Stomach (tissue), 9 donors: ENCODE data around the gene BLID. TPM values are rescaled to one million over a fixed set of nuclear protein-coding genes. Genes with fewer than 3 reads are reported as not detected.

Experiments
- DNase-seq, 2 donors: peaks; one replicate each; pipeline versions ENCODE4 v3.0.0 to v3.0.0-alpha.2; 2013 to 2019
- H3K27ac ChIP-seq, 5 donors: fragments of 200-600 bp in 4 of 5; sonication (generic) in 4 of 5; one replicate each; pipeline ENCODE4 v1.5.1; 2013 to 2019; ENCODE audit warnings: mild to moderate bottlenecking in 1 of 5, moderate library complexity in 1 of 5
- H3K27me3 ChIP-seq, 3 donors: fragments of 200-600 bp; sonication (generic); one replicate each; pipeline ENCODE4 v1.5.1; 2017 to 2019; ENCODE audit warnings: mixed run types in 1 of 3
- H3K36me3 ChIP-seq, 4 donors: fragments of 200-600 bp; sonication (generic); 1 replicate in 3 of 4; 2 replicates in 1 of 4; pipeline ENCODE4 v1.5.1; 2016 to 2019
- H3K4me1 ChIP-seq, 4 donors: fragments of 200-600 bp; sonication (generic); one replicate each; pipeline ENCODE4 v1.5.1; 2016 to 2019
- H3K4me3 ChIP-seq, 4 donors: fragments of 200-600 bp; sonication (generic) in 3 of 4; one replicate each; pipeline ENCODE4 v1.5.1; 2016 to 2019; ENCODE audit warnings: mild to moderate bottlenecking in 1 of 4
- H3K9me3 ChIP-seq, 4 donors: fragments of 200-600 bp; sonication (generic); one replicate each; pipeline ENCODE4 v1.5.1; 2016 to 2019
- EP300 ChIP-seq: sonication (generic); formaldehyde crosslinking; IDR thresholded peaks from one replicate; pipeline ENCODE4 v1.6.1; 2017; ENCODE audit warnings: antibody characterized with exemption
- POLR2A ChIP-seq, 4 donors: fragments of 450-650 bp; IDR thresholded peaks; one replicate each; pipeline ENCODE4 v1.6.1; 2016; ENCODE audit warnings: antibody characterized with exemption in 4 of 4, control low read depth in 2 of 4, mild to moderate bottlenecking in 1 of 4, moderate library complexity in 1 of 4
- POLR2AphosphoS5 ChIP-seq, 3 donors: sonication (generic); formaldehyde crosslinking; IDR thresholded peaks; one replicate each; pipeline ENCODE4 v1.6.1; 2016; ENCODE audit warnings: antibody characterized with exemption in 3 of 3
- WGBS, 5 donors: extraction: QIAGEN DNeasy Blood & Tissue Kit in 3 of 5; methylation state at CpG; one replicate each; pipeline versions ENCODE4 v1.1.5 to v1.1.7; 2013 to 2018; 5-methylcytosine and 5-hydroxymethylcytosine counted together
- intact Hi-C: fragments of 100-400 bp; cut with DNase I; formaldehyde crosslinking; loops from one replicate; pipeline ENCODE4 v1.15.1; 2023; ENCODE audit warnings: low total_unique reads
- polyA plus RNA-seq, 3 donors: library from polyadenylated mRNA; stranded (reverse); fragments of 200-250 nt; gene quantifications; one replicate each; pipeline ENCODE4 v1.2.3, GENCODE V29; 2013
- total RNA-seq, 5 donors: library from RNA; depleted of rRNA; stranded (reverse); fragments of >200 nt; gene quantifications; one replicate each; pipeline versions ENCODE4 v1.1.0 to v1.2.3, GENCODE V29; 2014 to 2016
- TF ChIP-seq, protein P1 (sequence below), 7 experiments: fragments of 450-650 bp in 4 of 7; fragments of 200-600 bp in 3 of 7; sonication (generic) in 3 of 7; IDR thresholded peaks; one replicate each; pipeline ENCODE4 v1.5.1; 2016 to 2019; ENCODE audit warnings: antibody characterized with exemption in 7 of 7, control low read depth in 2 of 7, mild to moderate bottlenecking in 1 of 7
- donor health status: healthy with polysubstance abuse.
- donor health status: Bipolar disorder and iron deficiency.
- donor health status: healthy.

BLID gene
- total and polyA plus RNA-seq, 8 donors, result 3.1 TPM; not detected in 7

- Histone ChIP-seq H3K36me3 (no peaks in the 10 kb centered on the region), H3K27ac (no peak overlapping the region), H3K9me3 (no peaks in the 10 kb centered on the region), H3K27me3 (no peaks in the 10 kb centered on the region), H3K4me1 (peaks cover 0 to 29% (median 10%) of the 10 kb centered on the region in 4 donors), H3K4me3 (no peak overlapping the region)
- TF ChIP-seq, protein P1, sequence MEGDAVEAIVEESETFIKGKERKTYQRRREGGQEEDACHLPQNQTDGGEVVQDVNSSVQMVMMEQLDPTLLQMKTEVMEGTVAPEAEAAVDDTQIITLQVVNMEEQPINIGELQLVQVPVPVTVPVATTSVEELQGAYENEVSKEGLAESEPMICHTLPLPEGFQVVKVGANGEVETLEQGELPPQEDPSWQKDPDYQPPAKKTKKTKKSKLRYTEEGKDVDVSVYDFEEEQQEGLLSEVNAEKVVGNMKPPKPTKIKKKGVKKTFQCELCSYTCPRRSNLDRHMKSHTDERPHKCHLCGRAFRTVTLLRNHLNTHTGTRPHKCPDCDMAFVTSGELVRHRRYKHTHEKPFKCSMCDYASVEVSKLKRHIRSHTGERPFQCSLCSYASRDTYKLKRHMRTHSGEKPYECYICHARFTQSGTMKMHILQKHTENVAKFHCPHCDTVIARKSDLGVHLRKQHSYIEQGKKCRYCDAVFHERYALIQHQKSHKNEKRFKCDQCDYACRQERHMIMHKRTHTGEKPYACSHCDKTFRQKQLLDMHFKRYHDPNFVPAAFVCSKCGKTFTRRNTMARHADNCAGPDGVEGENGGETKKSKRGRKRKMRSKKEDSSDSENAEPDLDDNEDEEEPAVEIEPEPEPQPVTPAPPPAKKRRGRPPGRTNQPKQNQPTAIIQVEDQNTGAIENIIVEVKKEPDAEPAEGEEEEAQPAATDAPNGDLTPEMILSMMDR (IDR thresholded peaks at IDR 0.05), result no peak
- TF ChIP-seq EP300 (no peak), POLR2A (IDR thresholded peaks at IDR 0.05) (no peak), POLR2AphosphoS5 (IDR thresholded peaks at IDR 0.05) (no peak)
- intact Hi-C loops, result no loop called here
- DNase-seq, result no peak
- WGBS, 5 donors, result 26 to 57% (median 33%) methylated on average over 5 of the region's 5 CpGs
These were observed 34.5 kb upstream of the BLID start for GRCh38 chr11:122150216-122151124.

DNA sequence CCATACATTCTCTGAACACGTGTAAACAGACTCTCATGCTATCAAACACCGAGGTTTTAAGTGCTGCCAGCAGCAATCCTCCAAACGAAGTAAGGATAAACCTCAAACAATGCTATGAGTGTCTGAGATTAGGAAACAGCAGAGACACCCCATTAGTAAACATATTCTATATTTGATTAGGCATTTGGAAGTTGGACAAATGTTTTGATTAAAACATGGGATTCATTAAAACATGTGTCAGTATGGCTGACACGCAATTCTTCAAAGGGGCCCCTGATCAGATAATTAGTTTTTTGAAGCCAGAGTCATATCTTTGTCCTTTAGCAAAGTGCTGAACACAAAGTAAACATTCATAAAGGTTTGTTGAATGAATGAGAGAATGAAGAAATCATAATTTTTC is 33.2 kb upstream of the BLID start:
- H3K4me1 ChIP-seq, result peaks cover 0 to 29% (median 10%) of the 10 kb centered on the region in 4 donors
- intact Hi-C loops, result no loop called here
- H3K9me3 ChIP-seq, result no peaks in the 10 kb centered on the region
- no peak for DNase-seq
- no peak overlapping the region for H3K4me3 ChIP-seq
- no peaks in the 10 kb centered on the region for H3K27me3 ChIP-seq
- TF ChIP-seq POLR2AphosphoS5 (IDR thresholded peaks at IDR 0.05), result no peak
- TF ChIP-seq POLR2A (IDR thresholded peaks at IDR 0.05), result no peak
- TF ChIP-seq, protein P1 (IDR thresholded peaks at IDR 0.05), result no peak
- TF ChIP-seq EP300, result no peak
- H3K36me3 ChIP-seq, result no peaks in the 10 kb centered on the region
- WGBS, 5 donors, result 21 to 47% (median 24%) methylated on average over 4 of the region's 4 CpGs
- no peak overlapping the region for H3K27ac ChIP-seq

DNA sequence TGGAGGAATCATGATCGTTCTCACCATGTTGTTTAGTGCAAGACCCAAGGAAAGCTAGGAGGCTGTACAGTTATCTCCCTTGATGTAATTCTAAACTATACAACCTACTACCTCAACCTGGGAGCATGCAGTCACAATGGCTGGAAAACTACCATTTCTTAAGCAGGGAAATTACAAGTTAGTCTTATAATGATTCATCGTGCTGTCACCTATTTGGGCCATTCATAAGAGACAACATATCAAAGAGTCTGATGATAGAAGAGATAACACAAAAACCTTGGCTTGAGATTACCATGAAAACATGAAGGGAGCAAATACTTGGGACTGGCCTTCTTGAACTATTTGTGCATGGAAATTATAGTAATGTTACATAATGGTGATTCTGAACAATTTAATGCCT is 30.5 kb upstream of the BLID start:
- peaks cover 0 to 26% (median 7%) of the 10 kb centered on the region in 4 donors for H3K4me1 ChIP-seq
- H3K27ac ChIP-seq, result no peak overlapping the region
- H3K36me3 ChIP-seq, result no peaks in the 10 kb centered on the region
- H3K4me3 ChIP-seq, result no peak overlapping the region
- WGBS, 5 donors, result 87 to 94% (median 91%) methylated on average over 2 of the region's 2 CpGs
- DNase-seq, result no peak
- no peaks in the 10 kb centered on the region for H3K27me3 ChIP-seq
- no peaks in the 10 kb centered on the region for H3K9me3 ChIP-seq
- intact Hi-C loops, result no loop called here
- TF ChIP-seq POLR2AphosphoS5 (IDR thresholded peaks at IDR 0.05) (no peak), EP300 (no peak), POLR2A (IDR thresholded peaks at IDR 0.05) (no peak)
- TF ChIP-seq, protein P1 (IDR thresholded peaks at IDR 0.05), result no peak

DNA sequence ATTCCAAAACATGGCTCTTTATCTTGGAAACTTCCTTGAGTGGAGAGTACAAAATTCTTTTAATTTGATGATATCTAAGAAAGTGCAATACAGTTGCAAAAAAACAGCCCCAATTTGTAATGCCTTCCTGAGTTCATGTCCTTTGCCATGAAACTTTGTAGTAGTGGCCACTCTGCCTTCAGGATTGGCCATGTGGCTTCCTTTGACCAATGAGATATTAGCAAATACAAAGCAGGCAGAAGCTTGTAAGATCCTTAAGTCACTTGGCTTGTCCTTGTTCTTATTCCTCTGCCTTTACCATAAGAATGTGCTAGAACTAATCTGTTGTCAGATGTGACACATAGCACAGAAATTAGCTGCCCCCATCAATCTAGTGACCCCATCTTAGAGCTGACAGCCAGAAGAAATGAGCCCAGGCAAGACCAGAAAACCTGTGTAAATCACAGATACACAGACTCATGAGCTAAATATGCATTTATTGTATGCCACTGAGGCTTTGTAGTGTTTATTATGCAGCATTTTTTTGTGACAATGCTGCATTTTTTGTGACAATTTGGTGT is 29.8 kb upstream of the BLID start:
- peaks cover 0 to 21% (median 4%) of the 10 kb centered on the region in 4 donors for H3K4me1 ChIP-seq
- intact Hi-C loops, result no loop called here
- TF ChIP-seq POLR2A (IDR thresholded peaks at IDR 0.05) (no peak), POLR2AphosphoS5 (IDR thresholded peaks at IDR 0.05) (no peak), EP300 (no peak)
- TF ChIP-seq, protein P1 (IDR thresholded peaks at IDR 0.05), result no peak
- H3K4me3 ChIP-seq, result no peak overlapping the region
- DNase-seq, result no peak
- no peaks in the 10 kb centered on the region for H3K9me3 ChIP-seq
- H3K27ac ChIP-seq, result no peak overlapping the region
- H3K27me3 ChIP-seq, result no peaks in the 10 kb centered on the region
- H3K36me3 ChIP-seq, result no peaks in the 10 kb centered on the region
